K562 (cell line): ENCODE measurements around the gene BTG2. TPM values are rescaled to one million over a fixed set of nuclear protein-coding genes. Genes with fewer than 3 reads are reported as not detected.

ENCODE experiments used
- BACH1 ChIP-seq: fragments of 200-800 bp; sonication (Bioruptor generic); IDR thresholded peaks from 2 replicates; pipeline ENCODE4 v1.6.1; 2016; ENCODE audit warnings: missing genetic modification characterization, missing compliant biosample characterization
- MTA2 ChIP-seq: fragments of 450-650 bp; IDR thresholded peaks from 2 replicates; pipeline ENCODE4 v1.6.1; 2016; ENCODE audit warnings: low read depth
- RB1 ChIP-seq: fragments of 450-650 bp; IDR thresholded peaks from 2 replicates; pipeline ENCODE4 v1.6.1; 2017; ENCODE audit warnings: low read depth, mild to moderate bottlenecking
- RBBP5 ChIP-seq: fragments of 200-600 bp; sonication (generic); IDR thresholded peaks from 2 replicates; pipeline ENCODE4 v1.6.1; 2012; ENCODE audit warnings: borderline replicate concordance, mild to moderate bottlenecking, low read length, control low read depth, inconsistent platforms; ENCODE audit not compliant: insufficient read depth, poor library complexity, severe bottlenecking
- RHOXF2B ChIP-seq: fragments of 250-450 bp; sonication (Bioruptor Pico); conservative IDR thresholded peaks from 2 replicates; pipeline ENCODE4 v1.5.1; 2021
- ZMIZ1 ChIP-seq, 2 experiments: fragments of 150-350 bp in 1 of 2; IDR thresholded peaks; 2 replicates each; pipeline ENCODE4 v1.6.1; 2012 to 2016; ENCODE audit warnings: low read depth in 2 of 2, low read length in 2 of 2, mild to moderate bottlenecking in 1 of 2, moderate library complexity in 1 of 2
- ZNF449 ChIP-seq: fragments of 250-450 bp; sonication (Bioruptor Pico); IDR thresholded peaks from 2 replicates; pipeline ENCODE4 v1.8.0; 2022; ENCODE audit warnings: moderate library complexity, mild to moderate bottlenecking, inconsistent platforms
- ZNF655 ChIP-seq: fragments of 250-450 bp; sonication (Bioruptor Pico); IDR thresholded peaks from 2 replicates; pipeline ENCODE4 v1.5.0; 2021
- polyA plus RNA-seq, 8 experiments: library from polyadenylated mRNA; depleted of rRNA in 4 of 8; stranded (reverse) in 5 of 8; unstranded in 3 of 8; fragments of >200 nt; fragmentation: Nextera tagmentation in 2 of 8; fragmentation: Illumina TruSeq in 1 of 8; extraction: Ambion mirVana in 2 of 8; extraction: Trizol in 1 of 8; gene quantifications; 2 replicates each; pipeline versions ENCODE4 v1.2.1 to v1.2.3, GENCODE V29; 2011 to 2014; ENCODE audit warnings: inconsistent platforms in 1 of 8, missing spikeins in 1 of 8
- total RNA-seq, 7 experiments: library from RNA; depleted of rRNA in 6 of 7; stranded (reverse); fragments of >200 nt in 6 of 7; fragmentation: Illumina TruSeq in 2 of 7; extraction: Trizol in 2 of 7; gene quantifications; 2 replicates each; pipeline versions ENCODE4 v1.2.1 to v1.2.3, GENCODE V29; 2011 to 2021; ENCODE audit warnings: low replicate concordance in 1 of 7
- TF ChIP-seq, protein P1 (sequence below): sonication (generic); formaldehyde crosslinking; IDR thresholded peaks from 2 replicates; pipeline ENCODE4 v1.8.0; 2022; ENCODE audit warnings: mild to moderate bottlenecking, missing genetic modification reagents
- TF ChIP-seq, protein P2 (sequence below): sonication (generic); formaldehyde crosslinking; IDR thresholded peaks from 2 replicates; pipeline ENCODE4 v1.9.0; 2022; ENCODE audit warnings: mild to moderate bottlenecking, missing genetic modification reagents
- TF ChIP-seq, protein P3 (sequence below): IDR thresholded peaks from 2 replicates; pipeline ENCODE4 v1.6.1; 2014; ENCODE audit warnings: antibody characterized with exemption

BTG2 gene
- total and polyA plus RNA-seq, 9 of the 15 experiments (the other 6 are each of a cell fraction or from before 2014, with no cell fraction given): 2.3 to 41.9 (median 8.7) TPM

GRCh38 chr1:203273206-203273868 is 32.0 kb upstream of the BTG2 start (continued):
- TF ChIP-seq ZNF655 (CRISPR knock-in tag) (no peak), RB1 (peak; percentile 61), ZMIZ1 (IDR thresholded peaks at IDR 0.05; ENCODE audit: low read depth in 2 of 2, low read length in 2 of 2) (peak in 1 of 2 experiments; percentile 53; a peak in 1 of 4 replicates), MTA2 (no peak), ZNF449 (CRISPR knock-in tag) (no peak), RHOXF2B (CRISPR knock-in tag) (0 out of 2 replicates have a peak, but pooled peaks have one; percentile 53), BACH1 (tag) (no peak), RBBP5 (no peak)
- TF ChIP-seq, protein P1, sequence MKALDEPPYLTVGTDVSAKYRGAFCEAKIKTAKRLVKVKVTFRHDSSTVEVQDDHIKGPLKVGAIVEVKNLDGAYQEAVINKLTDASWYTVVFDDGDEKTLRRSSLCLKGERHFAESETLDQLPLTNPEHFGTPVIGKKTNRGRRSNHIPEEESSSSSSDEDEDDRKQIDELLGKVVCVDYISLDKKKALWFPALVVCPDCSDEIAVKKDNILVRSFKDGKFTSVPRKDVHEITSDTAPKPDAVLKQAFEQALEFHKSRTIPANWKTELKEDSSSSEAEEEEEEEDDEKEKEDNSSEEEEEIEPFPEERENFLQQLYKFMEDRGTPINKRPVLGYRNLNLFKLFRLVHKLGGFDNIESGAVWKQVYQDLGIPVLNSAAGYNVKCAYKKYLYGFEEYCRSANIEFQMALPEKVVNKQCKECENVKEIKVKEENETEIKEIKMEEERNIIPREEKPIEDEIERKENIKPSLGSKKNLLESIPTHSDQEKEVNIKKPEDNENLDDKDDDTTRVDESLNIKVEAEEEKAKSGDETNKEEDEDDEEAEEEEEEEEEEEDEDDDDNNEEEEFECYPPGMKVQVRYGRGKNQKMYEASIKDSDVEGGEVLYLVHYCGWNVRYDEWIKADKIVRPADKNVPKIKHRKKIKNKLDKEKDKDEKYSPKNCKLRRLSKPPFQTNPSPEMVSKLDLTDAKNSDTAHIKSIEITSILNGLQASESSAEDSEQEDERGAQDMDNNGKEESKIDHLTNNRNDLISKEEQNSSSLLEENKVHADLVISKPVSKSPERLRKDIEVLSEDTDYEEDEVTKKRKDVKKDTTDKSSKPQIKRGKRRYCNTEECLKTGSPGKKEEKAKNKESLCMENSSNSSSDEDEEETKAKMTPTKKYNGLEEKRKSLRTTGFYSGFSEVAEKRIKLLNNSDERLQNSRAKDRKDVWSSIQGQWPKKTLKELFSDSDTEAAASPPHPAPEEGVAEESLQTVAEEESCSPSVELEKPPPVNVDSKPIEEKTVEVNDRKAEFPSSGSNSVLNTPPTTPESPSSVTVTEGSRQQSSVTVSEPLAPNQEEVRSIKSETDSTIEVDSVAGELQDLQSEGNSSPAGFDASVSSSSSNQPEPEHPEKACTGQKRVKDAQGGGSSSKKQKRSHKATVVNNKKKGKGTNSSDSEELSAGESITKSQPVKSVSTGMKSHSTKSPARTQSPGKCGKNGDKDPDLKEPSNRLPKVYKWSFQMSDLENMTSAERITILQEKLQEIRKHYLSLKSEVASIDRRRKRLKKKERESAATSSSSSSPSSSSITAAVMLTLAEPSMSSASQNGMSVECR (CRISPR knock-in tag): peak; percentile 71; the same call in 1 of the 2 replicates
- TF ChIP-seq, protein P2, sequence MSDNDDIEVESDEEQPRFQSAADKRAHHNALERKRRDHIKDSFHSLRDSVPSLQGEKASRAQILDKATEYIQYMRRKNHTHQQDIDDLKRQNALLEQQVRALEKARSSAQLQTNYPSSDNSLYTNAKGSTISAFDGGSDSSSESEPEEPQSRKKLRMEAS (CRISPR knock-in tag): peak; percentile 81
- TF ChIP-seq, protein P3, sequence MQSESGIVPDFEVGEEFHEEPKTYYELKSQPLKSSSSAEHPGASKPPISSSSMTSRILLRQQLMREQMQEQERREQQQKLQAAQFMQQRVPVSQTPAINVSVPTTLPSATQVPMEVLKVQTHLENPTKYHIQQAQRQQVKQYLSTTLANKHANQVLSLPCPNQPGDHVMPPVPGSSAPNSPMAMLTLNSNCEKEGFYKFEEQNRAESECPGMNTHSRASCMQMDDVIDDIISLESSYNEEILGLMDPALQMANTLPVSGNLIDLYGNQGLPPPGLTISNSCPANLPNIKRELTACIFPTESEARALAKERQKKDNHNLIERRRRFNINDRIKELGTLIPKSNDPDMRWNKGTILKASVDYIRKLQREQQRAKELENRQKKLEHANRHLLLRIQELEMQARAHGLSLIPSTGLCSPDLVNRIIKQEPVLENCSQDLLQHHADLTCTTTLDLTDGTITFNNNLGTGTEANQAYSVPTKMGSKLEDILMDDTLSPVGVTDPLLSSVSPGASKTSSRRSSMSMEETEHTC: 0 out of 2 replicates have a peak, but pooled peaks have one; percentile 15
